ENCODE data around the gene AGMAT.

GRCh38 chr1:15574741-15575140 is 10.1 kb downstream of the AGMAT start:
- TF ChIP-seq CTCF (IDR thresholded peaks at IDR 0.05) (no peak), POLR2A (IDR thresholded peaks at IDR 0.05) (no peak)

All from esophagus squamous epithelium (tissue), 4 donors.